ENCODE results near the gene SCCPDH.
"Not testable (repeated sequence)": the region's sequence is repeated elsewhere in the genome, so short reads cannot be mapped to it uniquely, and the experiment has no call there.

SCCPDH gene

GRCh38 chr1:246694213-246694895, 29.9 kb upstream of the SCCPDH start:
- H3K27ac Mint-ChIP-seq; H3K36me3 Mint-ChIP-seq (ENCODE audit: low read depth); ATAC-seq; H3K4me3 Mint-ChIP-seq; H3K27me3 Mint-ChIP-seq; DNase-seq; H3K9me3 Mint-ChIP-seq; H3K4me1 Mint-ChIP-seq: not testable (repeated sequence)

DNA sequence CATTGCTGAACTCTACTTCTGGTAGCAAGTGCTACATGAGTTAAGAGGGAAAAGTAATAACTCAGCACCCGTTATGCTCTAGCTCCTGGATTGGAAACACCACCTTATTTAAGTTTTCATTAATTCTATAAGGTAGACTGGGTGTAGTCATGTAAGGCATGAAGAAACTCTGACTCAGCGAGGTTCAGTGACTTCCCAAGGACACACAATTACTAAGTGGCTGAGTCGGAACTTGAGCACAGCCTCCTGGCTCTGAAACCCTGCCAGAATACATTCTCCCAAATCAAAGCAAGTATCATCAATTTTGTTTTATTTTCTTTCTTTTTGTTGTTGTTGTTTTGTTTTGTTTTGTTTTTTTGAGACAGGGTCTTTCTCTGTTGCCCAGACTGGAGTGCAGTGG, 29.1 kb upstream of the SCCPDH start:
- Mint-ChIP-seq H3K36me3 (ENCODE audit: low read depth) (no peaks in the 10 kb centered on the region), H3K4me3 (no peak overlapping the region), H3K27me3 (no peaks in the 10 kb centered on the region), H3K27ac (no peak overlapping the region), H3K9me3 (peaks cover 6% of the 10 kb centered on the region), H3K4me1 (peaks cover 6% of the 10 kb centered on the region)
- no peak for DNase-seq
- ATAC-seq: no peak

DNA sequence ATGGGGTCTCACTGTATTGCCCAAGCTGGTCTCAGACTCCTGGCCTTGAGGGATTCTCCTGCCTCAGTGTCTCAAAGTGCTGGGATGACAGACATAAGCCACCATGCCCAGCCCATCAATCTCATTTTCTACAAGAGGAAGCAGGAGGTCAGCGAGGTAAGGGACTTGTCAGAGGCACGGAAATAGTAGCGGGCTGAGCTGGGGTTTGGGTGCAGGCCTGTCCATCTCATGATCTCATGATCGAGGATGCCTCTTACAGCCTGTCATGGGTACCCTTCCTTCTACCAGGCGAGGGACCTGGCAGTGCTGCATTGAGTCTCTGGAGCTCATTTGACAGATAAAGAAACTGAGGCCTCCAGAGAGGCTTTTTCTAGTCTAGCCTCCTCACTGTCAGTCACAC, 28.5 kb upstream of the SCCPDH start:
- ATAC-seq (no peak), DNase-seq (no peak)
- H3K27me3 Mint-ChIP-seq: no peaks in the 10 kb centered on the region
- no peaks in the 10 kb centered on the region for H3K36me3 Mint-ChIP-seq (ENCODE audit: low read depth)
- H3K27ac Mint-ChIP-seq: no peak overlapping the region
- H3K4me3 Mint-ChIP-seq: no peak overlapping the region
- H3K9me3 Mint-ChIP-seq: peaks cover 6% of the 10 kb centered on the region
- H3K4me1 Mint-ChIP-seq: peaks cover 6% of the 10 kb centered on the region

GRCh38 chr1:246698466-246699094, 25.6 kb upstream of the SCCPDH start:
- peak overlapping the region; percentile 1 for H3K27ac Mint-ChIP-seq
- ATAC-seq: no peak
- peaks cover under 1% of the 10 kb centered on the region for H3K27me3 Mint-ChIP-seq
- no peak for DNase-seq
- H3K36me3 Mint-ChIP-seq (ENCODE audit: low read depth): no peaks in the 10 kb centered on the region
- peaks cover 6% of the 10 kb centered on the region for H3K9me3 Mint-ChIP-seq
- peaks cover 6% of the 10 kb centered on the region for H3K4me1 Mint-ChIP-seq
- peak overlapping the region; percentile 50 for H3K4me3 Mint-ChIP-seq

DNA sequence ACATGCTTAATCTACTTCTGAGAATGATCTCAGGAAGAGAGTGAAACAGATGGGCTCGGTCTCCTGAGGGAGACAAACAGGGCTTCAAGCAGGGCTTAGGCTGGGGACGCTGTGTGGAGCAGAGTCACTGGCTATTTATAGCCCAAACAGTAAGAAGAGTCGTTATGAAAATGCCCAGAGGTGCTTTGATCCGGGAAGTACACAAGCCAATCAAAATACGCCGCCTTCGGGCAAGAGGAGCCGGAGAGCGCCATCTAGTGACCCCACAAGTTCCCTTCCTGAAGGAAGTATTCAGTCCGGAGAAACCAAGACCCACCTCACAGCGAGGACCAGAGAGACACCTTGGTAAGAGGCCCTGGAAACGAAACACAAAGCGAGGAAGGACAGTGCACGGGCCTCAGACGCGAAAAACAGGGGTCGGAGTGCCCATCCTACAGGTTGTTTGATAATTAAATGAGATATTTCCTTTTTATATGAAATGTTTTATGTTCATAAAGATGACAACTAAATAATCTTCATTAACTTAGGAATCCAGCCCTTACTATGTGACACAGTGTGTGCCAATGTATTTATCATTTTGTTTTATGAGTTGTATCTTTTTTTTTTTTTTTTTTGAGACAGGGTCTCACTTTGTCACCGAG, 25.0 kb upstream of the SCCPDH start:
- H3K36me3 Mint-ChIP-seq (ENCODE audit: low read depth): no peaks in the 10 kb centered on the region
- ATAC-seq (peak; percentile 99), DNase-seq (peak; percentile 85)
- H3K27ac Mint-ChIP-seq: peak overlapping the region; percentile 1
- peaks cover 6% of the 10 kb centered on the region for H3K4me1 Mint-ChIP-seq
- peaks cover 6% of the 10 kb centered on the region for H3K9me3 Mint-ChIP-seq
- H3K27me3 Mint-ChIP-seq: peaks cover 4% of the 10 kb centered on the region
- H3K4me3 Mint-ChIP-seq: peak overlapping the region; percentile 50

- no peak overlapping the region for H3K27ac Mint-ChIP-seq
- H3K9me3 Mint-ChIP-seq: no peaks in the 10 kb centered on the region
- H3K36me3 Mint-ChIP-seq (ENCODE audit: low read depth): no peaks in the 10 kb centered on the region
- peaks cover 9% of the 10 kb centered on the region for H3K4me1 Mint-ChIP-seq
- no peak overlapping the region for H3K4me3 Mint-ChIP-seq
- DNase-seq: no peak
- no peak for ATAC-seq
- H3K27me3 Mint-ChIP-seq: peaks cover 4% of the 10 kb centered on the region
Measured at GRCh38 chr1:246703581-246703980, 20.6 kb upstream of the SCCPDH start.

DNA sequence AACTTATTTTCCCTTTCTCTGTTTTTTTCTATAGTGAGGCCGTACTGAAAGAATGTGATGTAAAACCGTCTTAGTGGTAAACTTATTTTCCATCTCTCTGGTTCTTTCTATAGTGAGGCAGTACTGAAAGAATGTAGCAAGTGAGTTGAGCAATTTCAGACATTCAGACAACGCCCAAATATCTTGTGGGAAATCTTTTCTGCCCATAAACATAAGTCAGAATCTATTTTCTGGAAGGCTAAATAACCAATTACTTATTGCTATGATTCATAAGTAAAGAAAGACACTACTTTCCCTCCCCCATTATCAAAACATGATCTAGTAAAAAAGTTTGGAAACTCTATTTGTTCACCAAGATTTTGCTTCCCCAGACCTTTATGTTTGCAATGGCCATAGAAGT, 18.8 kb upstream of the SCCPDH start:
- H3K27me3 Mint-ChIP-seq: peaks cover 4% of the 10 kb centered on the region
- H3K4me1 Mint-ChIP-seq: peaks cover 2% of the 10 kb centered on the region
- H3K27ac Mint-ChIP-seq: no peak overlapping the region
- ATAC-seq: no peak
- peaks cover 7% of the 10 kb centered on the region for H3K9me3 Mint-ChIP-seq
- DNase-seq: no peak
- H3K4me3 Mint-ChIP-seq: no peak overlapping the region
- no peaks in the 10 kb centered on the region for H3K36me3 Mint-ChIP-seq (ENCODE audit: low read depth)

DNA sequence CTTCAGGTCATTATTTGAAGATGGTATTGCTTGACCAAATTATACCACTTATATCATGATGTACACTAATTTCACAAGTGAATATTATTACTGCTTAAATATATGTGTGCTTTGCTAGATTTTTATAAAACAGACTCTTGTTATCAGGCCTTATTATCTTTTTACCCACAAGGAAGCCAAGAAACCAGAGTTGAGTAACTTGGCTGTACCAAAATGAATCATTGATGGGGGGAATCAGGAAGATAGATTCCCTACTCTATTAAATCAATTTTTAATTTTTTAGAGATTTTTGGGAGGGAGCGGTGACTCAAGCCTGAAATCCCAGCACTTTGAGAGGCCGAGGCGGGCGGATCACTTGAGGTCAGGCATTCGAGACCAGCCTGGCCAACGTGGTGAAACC, 16.0 kb upstream of the SCCPDH start:
- Mint-ChIP-seq H3K4me3 (no peak overlapping the region), H3K9me3 (peaks cover 7% of the 10 kb centered on the region), H3K4me1 (peaks cover 2% of the 10 kb centered on the region), H3K27ac (no peak overlapping the region), H3K36me3 (ENCODE audit: low read depth) (no peaks in the 10 kb centered on the region), H3K27me3 (peaks cover 4% of the 10 kb centered on the region)
- ATAC-seq (no peak), DNase-seq (no peak)

DNA sequence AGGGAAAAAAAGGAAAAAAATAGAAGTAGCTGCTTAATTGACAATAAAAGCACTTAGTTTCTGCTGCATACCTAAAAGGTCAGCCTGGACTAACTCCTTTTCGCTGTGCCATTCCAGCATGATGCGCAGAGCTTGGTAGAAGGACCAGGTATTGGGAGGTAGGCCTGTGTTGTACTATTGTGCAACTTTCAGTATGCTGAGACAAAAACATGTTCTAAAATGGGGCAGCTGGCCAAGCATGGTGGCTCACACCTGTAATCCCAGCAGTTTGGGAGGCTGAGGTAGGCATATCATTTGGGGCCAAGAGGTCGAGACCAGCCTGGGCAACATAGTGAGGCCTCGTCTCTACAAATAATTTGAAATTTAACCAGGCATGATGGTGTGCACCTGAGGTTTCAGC, 15.0 kb upstream of the SCCPDH start:
- no peaks in the 10 kb centered on the region for H3K27me3 Mint-ChIP-seq
- H3K9me3 Mint-ChIP-seq: peaks cover 7% of the 10 kb centered on the region
- no peak overlapping the region for H3K27ac Mint-ChIP-seq
- no peak overlapping the region for H3K4me3 Mint-ChIP-seq
- ATAC-seq: no peak
- no peaks in the 10 kb centered on the region for H3K36me3 Mint-ChIP-seq (ENCODE audit: low read depth)
- DNase-seq: no peak
- peaks cover 2% of the 10 kb centered on the region for H3K4me1 Mint-ChIP-seq

DNA sequence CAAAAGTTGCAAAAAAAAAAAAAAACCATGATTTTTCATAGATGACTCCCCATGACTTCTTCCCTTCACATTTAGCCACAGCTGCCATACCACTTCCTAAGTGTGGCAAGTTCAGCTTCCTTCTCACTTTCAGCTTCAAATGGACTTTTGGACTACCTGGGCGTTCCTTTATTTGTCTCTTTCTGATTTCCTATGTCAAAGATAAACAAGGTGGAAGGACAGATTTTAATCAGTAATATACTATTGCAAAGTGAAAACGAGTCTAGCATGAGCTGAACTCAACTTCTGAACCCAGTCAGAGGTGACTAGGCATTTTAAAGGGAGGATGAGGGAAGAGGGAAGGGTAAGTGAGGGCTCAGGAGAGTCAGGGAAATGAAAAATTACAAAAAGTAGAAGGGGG, 14.4 kb upstream of the SCCPDH start:
- H3K4me1 Mint-ChIP-seq: peaks cover 2% of the 10 kb centered on the region
- ATAC-seq: no peak
- no peaks in the 10 kb centered on the region for H3K27me3 Mint-ChIP-seq
- no peak overlapping the region for H3K4me3 Mint-ChIP-seq
- no peak for DNase-seq
- no peaks in the 10 kb centered on the region for H3K36me3 Mint-ChIP-seq (ENCODE audit: low read depth)
- H3K9me3 Mint-ChIP-seq: peaks cover 7% of the 10 kb centered on the region
- H3K27ac Mint-ChIP-seq: no peak overlapping the region

- peaks cover 2% of the 10 kb centered on the region for H3K4me1 Mint-ChIP-seq
- no peak overlapping the region for H3K27ac Mint-ChIP-seq
- peaks cover 10% of the 10 kb centered on the region for H3K27me3 Mint-ChIP-seq
- peaks cover 7% of the 10 kb centered on the region for H3K9me3 Mint-ChIP-seq
- DNase-seq (no peak), ATAC-seq (no peak)
- no peaks in the 10 kb centered on the region for H3K36me3 Mint-ChIP-seq (ENCODE audit: low read depth)
- no peak overlapping the region for H3K4me3 Mint-ChIP-seq
Measured at GRCh38 chr1:246711548-246712003, 12.6 kb upstream of the SCCPDH start.

GRCh38 chr1:246712428-246712827, 11.8 kb upstream of the SCCPDH start:
- DNase-seq; H3K9me3 Mint-ChIP-seq; ATAC-seq; H3K36me3 Mint-ChIP-seq (ENCODE audit: low read depth); H3K4me3 Mint-ChIP-seq; H3K27ac Mint-ChIP-seq; H3K4me1 Mint-ChIP-seq: not testable (repeated sequence)
- H3K27me3 Mint-ChIP-seq: peaks cover 10% of the 10 kb centered on the region

DNA sequence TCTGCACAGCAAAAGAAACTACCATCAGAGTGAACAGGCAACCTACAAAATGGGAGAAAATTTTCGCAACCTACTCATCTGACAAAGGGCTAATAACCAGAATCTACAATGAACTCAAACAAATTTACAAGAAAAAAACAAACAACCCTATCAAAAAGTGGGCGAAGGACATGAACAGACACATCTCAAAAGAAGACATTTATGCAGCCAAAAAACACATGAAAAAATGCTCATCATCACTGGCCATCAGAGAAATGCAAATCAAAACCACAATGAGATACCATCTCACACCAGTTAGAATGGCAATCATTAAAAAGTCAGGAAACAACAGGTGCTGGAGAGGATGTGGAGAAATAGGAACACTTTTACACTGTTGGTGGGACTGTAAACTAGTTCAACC, 4.8 kb upstream of the SCCPDH start:
- H3K27ac Mint-ChIP-seq; H3K4me3 Mint-ChIP-seq; H3K9me3 Mint-ChIP-seq; ATAC-seq; H3K4me1 Mint-ChIP-seq; DNase-seq; H3K36me3 Mint-ChIP-seq (ENCODE audit: low read depth): not testable (repeated sequence)
- H3K27me3 Mint-ChIP-seq: peaks cover 10% of the 10 kb centered on the region

- not testable (repeated sequence) for H3K9me3 Mint-ChIP-seq; H3K36me3 Mint-ChIP-seq (ENCODE audit: low read depth); H3K27me3 Mint-ChIP-seq; DNase-seq; H3K27ac Mint-ChIP-seq; ATAC-seq; H3K4me3 Mint-ChIP-seq
- H3K4me1 Mint-ChIP-seq: peaks cover 13% of the 10 kb centered on the region
Measured at GRCh38 chr1:246720814-246721213, 3.4 kb upstream of the SCCPDH start.

DNA sequence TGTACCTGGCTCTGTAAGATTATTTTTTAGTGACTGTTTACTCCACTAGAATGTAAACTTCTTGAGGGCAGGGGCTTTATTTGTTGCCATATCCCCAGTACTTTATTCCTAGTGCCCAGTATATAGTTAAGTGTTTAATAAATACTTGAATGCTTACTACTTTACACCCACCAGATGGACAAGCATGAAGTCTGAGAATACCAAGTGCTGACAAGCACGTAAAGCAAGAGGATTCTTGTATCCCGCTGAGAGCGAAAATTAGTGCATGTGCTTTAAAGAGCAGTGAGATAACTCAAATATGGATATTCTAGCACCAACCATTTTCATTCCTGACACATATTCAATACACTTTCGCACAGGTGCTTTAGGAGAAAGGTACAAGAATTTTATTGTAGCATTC, 1.5 kb upstream of the SCCPDH start:
- Mint-ChIP-seq H3K4me3 (peak overlapping the region; percentile 17), H3K4me1 (peaks cover 13% of the 10 kb centered on the region), H3K9me3 (peaks cover 5% of the 10 kb centered on the region), H3K36me3 (ENCODE audit: low read depth) (peaks cover 15% of the 10 kb centered on the region), H3K27ac (no peak overlapping the region), H3K27me3 (no peaks in the 10 kb centered on the region)
- ATAC-seq: no peak
- DNase-seq: no peak
